HEK293 (cell line): Measurements from ENCODE around the gene CCL18.

Source experiments
- CTCF ChIA-PET: fragments of 350-600 bp; formaldehyde crosslinking; extraction: SDS; loops from one replicate; lab custom pipeline; 2021; ENCODE audit warnings: antibody characterized with exemption; lab: Yijun Ruan, JAX
- POLR2A ChIA-PET: fragments of 300-600 bp; formaldehyde crosslinking; extraction: SDS; loops from one replicate; lab custom pipeline; 2020; ENCODE audit warnings: antibody characterized with exemption, inconsistent platforms; lab: Yijun Ruan, JAX
- H3K27ac ChIP-seq: fragments of 200-500 bp; sonication (Bioruptor generic); 2 replicates; pipeline ENCODE4 v1.5.1; 2014; ENCODE audit warnings: low read depth, low read length, control low read depth, inconsistent platforms; ENCODE audit errors: extremely low read depth
- H3K36me3 ChIP-seq, 2 experiments: fragments of 200-500 bp in 1 of 2; sonication (Bioruptor generic) in 1 of 2; 1 replicate in 1 of 2; 2 replicates in 1 of 2; pipeline ENCODE4 v1.5.1; 2014 to 2017; ENCODE audit warnings: inconsistent platforms in 2 of 2, low read length in 2 of 2; ENCODE audit not compliant: control insufficient read depth in 2 of 2, insufficient read depth in 1 of 2
- H3K4me1 ChIP-seq: fragments of 200-500 bp; sonication (Bioruptor generic); 2 replicates; pipeline ENCODE4 v1.5.1; 2014; ENCODE audit warnings: mild to moderate bottlenecking, low read length, inconsistent platforms; ENCODE audit not compliant: control insufficient read depth, insufficient read depth
- H3K4me3 ChIP-seq: 2 replicates; pipeline ENCODE4 v1.5.1; 2011; ENCODE audit warnings: low read depth, mild to moderate bottlenecking, control low read depth, low read length, moderate library complexity
- H3K9me3 ChIP-seq: fragments of 200-500 bp; sonication (Bioruptor generic); 2 replicates; pipeline ENCODE4 v1.5.1; 2014; ENCODE audit warnings: low read depth, low read length, inconsistent platforms; ENCODE audit not compliant: control insufficient read depth, insufficient read depth
- ELK4 ChIP-seq: IDR thresholded peaks from 2 replicates; pipeline ENCODE4 v1.6.1; 2011; ENCODE audit warnings: mild to moderate bottlenecking, low read depth, low read length, borderline replicate concordance
- GLI2 ChIP-seq: fragments of 450-650 bp; formaldehyde crosslinking; IDR thresholded peaks from 2 replicates; pipeline ENCODE4; 2017; ENCODE audit warnings: missing biosample characterization, missing genetic modification characterization, low read depth, borderline replicate concordance
- PATZ1 ChIP-seq: fragments of 450-650 bp; formaldehyde crosslinking; IDR thresholded peaks from 2 replicates; pipeline ENCODE4 v1.5.1; 2016; ENCODE audit warnings: missing biosample characterization, missing genetic modification characterization
- SP7 ChIP-seq: fragments of 450-650 bp; formaldehyde crosslinking; IDR thresholded peaks from 2 replicates; pipeline ENCODE4 v1.5.1; 2016; ENCODE audit warnings: missing biosample characterization, missing genetic modification characterization
- ZBTB10 ChIP-seq: fragments of 450-650 bp; formaldehyde crosslinking; IDR thresholded peaks from 2 replicates; pipeline ENCODE4 v1.5.1; 2016; ENCODE audit warnings: missing biosample characterization, missing genetic modification characterization
- ZFP3 ChIP-seq: fragments of 450-650 bp; formaldehyde crosslinking; IDR thresholded peaks from 2 replicates; pipeline ENCODE4 v1.5.1; 2016; ENCODE audit warnings: low read depth, missing biosample characterization, missing genetic modification characterization
- ZNF114 ChIP-seq: fragments of 450-650 bp; formaldehyde crosslinking; IDR thresholded peaks from 2 replicates; pipeline ENCODE4 v1.5.0; 2017; ENCODE audit warnings: missing biosample characterization, missing genetic modification characterization
- ZNF335 ChIP-seq: fragments of 450-650 bp; formaldehyde crosslinking; conservative IDR thresholded peaks from 2 replicates; pipeline ENCODE4 v1.5.1; 2016; ENCODE audit warnings: missing biosample characterization, missing genetic modification characterization
- ZNF341 ChIP-seq: fragments of 450-650 bp; formaldehyde crosslinking; IDR thresholded peaks from 2 replicates; pipeline ENCODE4; 2016; ENCODE audit warnings: low read depth, missing biosample characterization, missing genetic modification characterization
- ZNF404 ChIP-seq: fragments of 450-650 bp; formaldehyde crosslinking; IDR thresholded peaks from 2 replicates; pipeline ENCODE4 v1.5.1; 2017; ENCODE audit warnings: missing biosample characterization, missing genetic modification characterization
- ZNF555 ChIP-seq: fragments of 450-650 bp; formaldehyde crosslinking; conservative IDR thresholded peaks from 2 replicates; pipeline ENCODE4 v1.5.1; 2017; ENCODE audit warnings: missing biosample characterization, mild to moderate bottlenecking, missing genetic modification characterization, inconsistent platforms
- ZNF580 ChIP-seq: fragments of 450-650 bp; formaldehyde crosslinking; IDR thresholded peaks from 2 replicates; pipeline ENCODE4 v1.5.1; 2016; ENCODE audit warnings: missing biosample characterization, missing genetic modification characterization
- ZNF621 ChIP-seq: fragments of 450-650 bp; formaldehyde crosslinking; IDR thresholded peaks from 2 replicates; pipeline ENCODE4 v1.5.1; 2017; ENCODE audit warnings: missing biosample characterization, missing genetic modification characterization
- ZNF692 ChIP-seq: fragments of 450-650 bp; formaldehyde crosslinking; IDR thresholded peaks from 2 replicates; pipeline ENCODE4 v1.5.1; 2016; ENCODE audit warnings: missing biosample characterization, missing genetic modification characterization
- ZNF785 ChIP-seq: fragments of 450-650 bp; formaldehyde crosslinking; IDR thresholded peaks from 2 replicates; pipeline ENCODE4 v1.5.1; 2016; ENCODE audit warnings: missing biosample characterization, missing genetic modification characterization
- ZSCAN5A ChIP-seq: fragments of 450-650 bp; formaldehyde crosslinking; IDR thresholded peaks from 2 replicates; pipeline ENCODE4 v1.5.1; 2016; ENCODE audit warnings: missing biosample characterization, missing genetic modification characterization

CCL18 gene

GRCh38 chr17:36059406-36059805, 4.7 kb upstream of the CCL18 start (continued):
- TF ChIP-seq GLI2 (tag by site-specific recombination), result no peak
- TF ChIP-seq ZNF404 (tag by site-specific recombination), result no peak
- no peak for TF ChIP-seq ZNF580 (tag by site-specific recombination)
- TF ChIP-seq ZNF555 (tag by site-specific recombination), result no peak
- TF ChIP-seq ZSCAN5A (tag by site-specific recombination), result no peak
- TF ChIP-seq PATZ1 (tag by site-specific recombination), result no peak
- TF ChIP-seq, all 188 proteins: peak for 0

GRCh38 chr17:36060816-36061215, 3.3 kb upstream of the CCL18 start:
- TF ChIP-seq ZNF621, result no peak
- no peak for TF ChIP-seq ZNF335 (tag by site-specific recombination)
- no peak for TF ChIP-seq ZBTB10
- TF ChIP-seq ZNF114 (tag by site-specific recombination), result no peak
- no peak for TF ChIP-seq ZNF341 (tag by site-specific recombination)
- TF ChIP-seq ELK4, result no peak
- TF ChIP-seq ZNF692 (tag by site-specific recombination), result no peak
- TF ChIP-seq ZFP3, result no peak
- no peak for TF ChIP-seq SP7 (tag by site-specific recombination)
- TF ChIP-seq ZNF785 (tag by site-specific recombination), result no peak
- Histone ChIP-seq H3K9me3 (no peaks in the 10 kb centered on the region), H3K36me3 (no peaks in the 10 kb centered on the region), H3K4me3 (no peak overlapping the region), H3K4me1 (no peaks in the 10 kb centered on the region), H3K27ac (no peak overlapping the region)
- ChIA-PET POLR2A (no interaction called here), CTCF (interaction anchor here (1.1 kb wide), 1 partner anchor 12 kb away, joined by 7 read pairs; no protein-coding TSS in a partner anchor)
